ENCODE data around the gene LYSMD4.
"Not testable (repeated sequence)": the region's sequence is repeated elsewhere in the genome, so short reads cannot be mapped to it uniquely, and the experiment has no call there.

Gene LYSMD4

GRCh38 chr15:99753066-99753465, 19.8 kb upstream of the LYSMD4 start:
- no peak for TF ChIP-seq CTCF (IDR thresholded peaks at IDR 0.05; ENCODE audit: extremely low read depth, insufficient read depth, missing control alignments)
- no peak for DNase-seq (ENCODE audit: low spot score)

GRCh38 chr15:99752556-99752955, 19.3 kb upstream of the LYSMD4 start:
- in situ Hi-C loops (cut with MboI; ENCODE audit: low pct_unique_long_range_greater_than_20kb, low sequenced_read_pairs, unreplicated experiment) = no loop called here
- no peak for TF ChIP-seq CTCF (IDR thresholded peaks at IDR 0.05; ENCODE audit: extremely low read depth, insufficient read depth, missing control alignments)

More at GRCh38 chr15:99753066-99753465, 19.8 kb upstream of the LYSMD4 start:
- in situ Hi-C loops (cut with MboI; ENCODE audit: low pct_unique_long_range_greater_than_20kb, low sequenced_read_pairs, unreplicated experiment) = no loop called here

GRCh38 chr15:99750326-99750725, 17.1 kb upstream of the LYSMD4 start:
- DNase-seq (ENCODE audit: low spot score); in situ Hi-C loops (cut with MboI; ENCODE audit: low pct_unique_long_range_greater_than_20kb, low sequenced_read_pairs, unreplicated experiment): not testable (repeated sequence)

More at GRCh38 chr15:99752556-99752955, 19.3 kb upstream of the LYSMD4 start:
- no peak for DNase-seq (ENCODE audit: low spot score)

GRCh38 chr15:99749386-99749785, 16.1 kb upstream of the LYSMD4 start:
- TF ChIP-seq CTCF (IDR thresholded peaks at IDR 0.05; ENCODE audit: extremely low read depth, insufficient read depth, missing control alignments) = no peak
- in situ Hi-C loops (cut with MboI; ENCODE audit: low pct_unique_long_range_greater_than_20kb, low sequenced_read_pairs, unreplicated experiment) = no loop called here
- DNase-seq (ENCODE audit: low spot score) = no peak

- no peak for TF ChIP-seq CTCF (IDR thresholded peaks at IDR 0.05; ENCODE audit: extremely low read depth, insufficient read depth, missing control alignments)
- no peak for DNase-seq (ENCODE audit: low spot score)
- in situ Hi-C loops (cut with MboI; ENCODE audit: low pct_unique_long_range_greater_than_20kb, low sequenced_read_pairs, unreplicated experiment) = no loop called here
Measured at GRCh38 chr15:99745370-99746086, 12.3 kb upstream of the LYSMD4 start.

GRCh38 chr15:99744142-99744541, 10.9 kb upstream of the LYSMD4 start:
- no peak for TF ChIP-seq CTCF (IDR thresholded peaks at IDR 0.05; ENCODE audit: extremely low read depth, insufficient read depth, missing control alignments)
- in situ Hi-C loops (cut with MboI; ENCODE audit: low pct_unique_long_range_greater_than_20kb, low sequenced_read_pairs, unreplicated experiment) = no loop called here
- no peak for DNase-seq (ENCODE audit: low spot score)

- TF ChIP-seq CTCF (IDR thresholded peaks at IDR 0.05; ENCODE audit: extremely low read depth, insufficient read depth, missing control alignments) = no peak
- in situ Hi-C loops (cut with MboI; ENCODE audit: low pct_unique_long_range_greater_than_20kb, low sequenced_read_pairs, unreplicated experiment) = no loop called here
- no peak for DNase-seq (ENCODE audit: low spot score)
Measured at GRCh38 chr15:99741835-99742234, 8.6 kb upstream of the LYSMD4 start.
